HCT116 (cell line): Measurements from ENCODE around the gene TBXAS1. TPM values are rescaled to one million over a fixed set of nuclear protein-coding genes. Genes with fewer than 3 reads are reported as not detected.

Source experiments
- ATAC-seq: fragments of 200-7000 bp; cut with Tn5 transposase; 2 replicates; pipeline ENCODE4 v1.9.1; 2020; ENCODE audit warnings: mild to moderate bottlenecking, moderate library complexity
- BruUV-seq: library from RNA; stranded (reverse); fragments of 400-500 nt; replicated peaks from 2 replicates; lab custom pipeline; 2021; lab: Mats Ljungman, UMichigan
- CTCF ChIA-PET: fragments of 300-600 bp; sonication (Branson Sonifier 250); formaldehyde crosslinking; loops from one replicate; lab custom pipeline; 2021; ENCODE audit warnings: antibody characterized with exemption; lab: Charles Lee
- POLR2A ChIA-PET: fragments of 300-600, 350-600 bp; sonication (Branson Sonifier 250); formaldehyde crosslinking; loops from one replicate; lab custom pipeline; 2021; ENCODE audit warnings: antibody characterized with exemption; lab: Charles Lee
- RAD21 ChIA-PET, 2 experiments: fragments of 300-600 bp; sonication (Branson Sonifier 250); formaldehyde crosslinking; loops; one replicate each; lab custom pipeline; 2023; ENCODE audit warnings: low total read pairs in 2 of 2; ENCODE audit not compliant: uncharacterized antibody in 2 of 2, unreplicated experiment in 2 of 2, low non-redundant PET in 1 of 2; lab: Charles Lee
- DNase-seq: peaks from one replicate; pipeline ENCODE4 v3.0.0-alpha.2; 2010; ENCODE audit warnings: low read depth, low spot score
- H2AFZ ChIP-seq: fragments of 200-600 bp; shearing (Covaris generic), sonication (generic); 2 replicates; pipeline ENCODE4 v1.6.1; 2017; ENCODE audit warnings: low read depth, mixed run types, mixed read lengths, antibody characterized with exemption, low read length; ENCODE audit not compliant: poor library complexity, severe bottlenecking
- H3K27ac ChIP-seq: 2 replicates; pipeline ENCODE4 v1.5.1; 2012; ENCODE audit warnings: low read depth, low read length
- H3K27me3 ChIP-seq: fragments of 200-600 bp; sonication (generic); 2 replicates; pipeline ENCODE4 v1.6.1; 2016; ENCODE audit warnings: mixed run types, low read length, mixed read lengths; ENCODE audit not compliant: insufficient read depth
- H3K36me3 ChIP-seq, 2 experiments: fragments of 200-500 bp in 1 of 2; fragments of 200-600 bp in 1 of 2; sonication (Bioruptor generic) in 1 of 2; sonication (generic) in 1 of 2; 2 replicates each; pipeline versions ENCODE4 v1.5.1 to v1.6.1; 2014 to 2016; ENCODE audit warnings: low read length in 2 of 2, inconsistent platforms in 1 of 2, mixed read lengths in 1 of 2, mixed run types in 1 of 2; ENCODE audit not compliant: insufficient read depth in 2 of 2, control insufficient read depth in 1 of 2
- H3K4me1 ChIP-seq, 2 experiments: fragments of 200-600 bp in 1 of 2; sonication (generic) in 1 of 2; 2 replicates each; pipeline versions ENCODE4 v1.5.1 to v1.6.1; 2012 to 2017; ENCODE audit warnings: low read length in 2 of 2, inconsistent platforms in 1 of 2, mild to moderate bottlenecking in 1 of 2, mixed read lengths in 1 of 2, mixed run types in 1 of 2, moderate library complexity in 1 of 2; ENCODE audit not compliant: insufficient read depth in 2 of 2, control insufficient read depth in 1 of 2
- H3K4me2 ChIP-seq: fragments of 200-600 bp; sonication (generic); 2 replicates; pipeline ENCODE4 v1.6.1; 2017; ENCODE audit warnings: mixed run types, low read length, mixed read lengths
- H3K4me3 ChIP-seq, 2 experiments: fragments of 200-600 bp in 1 of 2; sonication (generic) in 1 of 2; replicated peaks in 1 of 2; 2 replicates each; pipeline ENCODE4 v1.5.1; 2011 to 2016; ENCODE audit warnings: low read length in 2 of 2, control low read depth in 1 of 2, low read depth in 1 of 2, mild to moderate bottlenecking in 1 of 2, mixed read lengths in 1 of 2, mixed run types in 1 of 2
- H3K79me2 ChIP-seq: fragments of 200-600 bp; sonication (generic); 2 replicates; pipeline ENCODE4 v1.6.1; 2017; ENCODE audit warnings: mild to moderate bottlenecking, mixed run types, low read length, moderate library complexity, mixed read lengths; ENCODE audit not compliant: insufficient read depth
- H3K9ac ChIP-seq: fragments of 200-600 bp; sonication (generic); 2 replicates; pipeline ENCODE4 v1.6.1; 2016; ENCODE audit warnings: low read length, mixed read lengths
- H3K9me2 ChIP-seq: fragments of 200-600 bp; sonication (generic), shearing (Covaris generic); 2 replicates; pipeline ENCODE4 v1.6.1; 2017; ENCODE audit warnings: mixed run types, mild to moderate bottlenecking, moderate library complexity; ENCODE audit not compliant: insufficient read depth
- H3K9me3 ChIP-seq, 2 experiments: fragments of 200-500 bp in 1 of 2; fragments of 200-600 bp in 1 of 2; sonication (Bioruptor generic) in 1 of 2; sonication (generic) in 1 of 2; 2 replicates each; pipeline ENCODE4 v1.6.1; 2014 to 2017; ENCODE audit warnings: low read length in 2 of 2, mixed read lengths in 2 of 2, inconsistent platforms in 1 of 2, low read depth in 1 of 2, mild to moderate bottlenecking in 1 of 2, mixed run types in 1 of 2, moderate library complexity in 1 of 2; ENCODE audit not compliant: control insufficient read depth in 1 of 2, insufficient read depth in 1 of 2
- H4K20me1 ChIP-seq: fragments of 200-600 bp; sonication (generic), shearing (Covaris generic); 2 replicates; pipeline ENCODE4 v1.6.1; 2017; ENCODE audit warnings: mixed run types, mild to moderate bottlenecking, moderate library complexity; ENCODE audit not compliant: insufficient read depth
- ELF1 ChIP-seq: IDR thresholded peaks from 2 replicates; pipeline ENCODE4 v1.6.1; 2012; ENCODE audit warnings: low read depth, borderline replicate concordance
- EZH2phosphoT487 ChIP-seq: fragments of 200-600 bp; IDR thresholded peaks from 2 replicates; pipeline ENCODE4 v1.6.1; 2018; ENCODE audit warnings: antibody characterized with exemption, borderline replicate concordance
- JUND ChIP-seq: IDR thresholded peaks from 2 replicates; pipeline ENCODE4 v1.6.1; 2012
- POLR2A ChIP-seq: IDR thresholded peaks from 2 replicates; pipeline ENCODE4 v1.7.0; 2011; ENCODE audit warnings: borderline replicate concordance; ENCODE audit not compliant: insufficient read depth, insufficient read length; ENCODE audit errors: extremely low read depth
- POLR2AphosphoS5 ChIP-seq: IDR thresholded peaks from 2 replicates; pipeline ENCODE4 v1.6.1; 2011; ENCODE audit warnings: mild to moderate bottlenecking, low read depth, low read length, moderate library complexity
- RAD21 ChIP-seq: IDR thresholded peaks from 2 replicates; pipeline ENCODE4 v1.6.1; 2012; ENCODE audit warnings: low read depth, mild to moderate bottlenecking
- SIN3A ChIP-seq: IDR thresholded peaks from 2 replicates; pipeline ENCODE4 v1.6.1; 2012; ENCODE audit warnings: low read depth
- SP1 ChIP-seq: IDR thresholded peaks from 2 replicates; pipeline ENCODE4 v1.6.1; 2012; ENCODE audit warnings: low read depth
- SRF ChIP-seq: IDR thresholded peaks from 2 replicates; pipeline ENCODE4 v1.6.1; 2012; ENCODE audit warnings: low read depth
- YY1 ChIP-seq: IDR thresholded peaks from 2 replicates; pipeline ENCODE4 v1.6.1; 2011; ENCODE audit warnings: low read length, low read depth, moderate library complexity, mild to moderate bottlenecking; ENCODE audit not compliant: insufficient replicate concordance; ENCODE audit errors: extremely low read depth
- intact Hi-C: fragments of 100-400 bp; cut with micrococcal nuclease; formaldehyde crosslinking; loops from 2 replicates; pipeline ENCODE4 v1.10.0; 2022
- total RNA-seq: library from RNA; stranded (reverse); gene quantifications from one replicate; pipeline ENCODE4 v1.2.1, GENCODE V29; 2021; ENCODE audit not compliant: unreplicated experiment
- TF ChIP-seq, protein P1 (sequence below): IDR thresholded peaks from 2 replicates; pipeline ENCODE4 v1.6.1; 2011; ENCODE audit warnings: mild to moderate bottlenecking, low read length, moderate library complexity; ENCODE audit not compliant: insufficient replicate concordance; ENCODE audit errors: extremely low read depth

TBXAS1 gene
- total RNA-seq, 1 experiment from 2014 or later: 1.4 TPM

DNA sequence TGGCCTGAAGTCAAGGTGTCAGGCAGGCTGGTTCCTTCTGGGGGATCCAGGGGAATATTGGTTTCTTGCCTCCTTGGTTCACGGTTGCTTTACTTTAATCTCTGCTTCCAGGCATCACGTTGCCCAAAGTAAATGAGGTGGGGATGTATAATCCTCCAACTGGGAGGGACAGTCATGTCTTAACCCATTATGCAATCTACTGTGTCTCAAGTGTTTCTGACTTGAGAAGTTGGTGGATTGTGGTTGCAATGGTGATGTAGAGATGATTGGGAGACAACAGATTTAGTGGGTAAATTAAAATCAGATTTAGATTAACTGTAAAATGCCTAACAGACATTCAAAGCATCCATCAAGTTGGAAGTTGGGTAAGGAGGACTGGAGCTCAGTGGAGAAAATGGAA, 32.7 kb downstream of the TBXAS1 start:
- ATAC-seq: no peak
- ChIA-PET CTCF (no interaction called here), RAD21 (no interaction called here), POLR2A (no interaction called here)
- intact Hi-C loops: no loop called here
- H3K27me3 ChIP-seq: no peaks in the 10 kb centered on the region
- H2AFZ ChIP-seq: no peak overlapping the region
- no peak overlapping the region for H3K9ac ChIP-seq
- no peaks in the 10 kb centered on the region for H3K4me1 ChIP-seq
- H3K4me2 ChIP-seq: no peak overlapping the region
- BruUV-seq: no TSS peak
- no peaks in the 10 kb centered on the region for H4K20me1 ChIP-seq
- DNase-seq: no peak
- no peaks in the 10 kb centered on the region for H3K79me2 ChIP-seq
- peaks cover 3% of the 10 kb centered on the region; the same call in 1 of the 2 replicates for H3K9me2 ChIP-seq
- no peak for TF ChIP-seq YY1
- no peak for TF ChIP-seq SP1
- no peak for TF ChIP-seq POLR2AphosphoS5
- no peak for TF ChIP-seq SRF
- no peak overlapping the region for H3K4me3 ChIP-seq
- no peaks in the 10 kb centered on the region for H3K36me3 ChIP-seq
- H3K9me3 ChIP-seq: no peaks in the 10 kb centered on the region
- H3K27ac ChIP-seq: no peak overlapping the region

DNA sequence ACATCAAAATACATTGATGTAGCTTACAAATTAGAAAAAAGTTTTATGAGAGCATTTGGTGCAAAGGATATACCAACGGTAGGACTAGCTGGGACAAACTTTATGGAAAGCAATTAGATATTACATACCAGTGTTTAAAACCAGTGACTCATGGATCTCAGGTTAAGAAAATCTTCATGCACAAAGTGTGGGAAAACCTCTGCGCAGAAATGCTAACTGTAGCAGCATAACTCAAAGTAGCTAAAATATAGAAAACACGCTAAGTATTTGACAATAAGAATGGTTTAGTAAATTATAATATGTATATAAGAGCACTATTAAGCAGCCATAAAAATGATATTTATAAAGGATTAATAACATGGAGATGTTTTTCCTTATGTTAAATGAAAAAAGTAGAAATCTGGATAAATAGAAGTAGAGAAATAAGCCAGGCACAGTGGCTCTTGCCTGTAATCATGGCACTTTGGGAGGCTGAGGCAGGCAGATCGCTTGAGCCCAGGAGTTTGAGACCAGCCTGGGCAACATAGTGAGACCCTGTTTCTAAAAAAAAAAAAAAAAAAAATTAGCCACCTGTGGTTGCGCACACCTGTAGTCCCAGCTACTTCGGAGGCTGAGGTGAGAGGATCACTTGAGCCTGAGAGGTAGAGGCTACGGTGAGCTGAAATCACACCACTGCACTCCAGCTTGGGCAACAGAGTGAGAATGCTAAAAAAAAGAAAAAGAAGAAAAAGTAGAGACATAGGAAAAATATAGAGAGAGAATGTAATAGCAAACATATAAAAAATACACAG, 37.2 kb downstream of the TBXAS1 start:
- Histone ChIP-seq H3K36me3 (no peaks in the 10 kb centered on the region), H3K27me3 (no peaks in the 10 kb centered on the region), H3K79me2 (no peaks in the 10 kb centered on the region), H3K4me1 (no peaks in the 10 kb centered on the region), H3K4me3 (no peak overlapping the region), H3K9ac (no peak overlapping the region), H3K9me3 (no peaks in the 10 kb centered on the region), H2AFZ (no peak overlapping the region), H3K9me2 (peaks cover 3% of the 10 kb centered on the region; the same call in 1 of the 2 replicates), H3K4me2 (no peak overlapping the region), H3K27ac (no peak overlapping the region), H4K20me1 (no peaks in the 10 kb centered on the region)
- no peak for ATAC-seq
- BruUV-seq: no TSS peak
- DNase-seq: no peak
- CTCF ChIA-PET: no interaction called here
- POLR2A ChIA-PET: no interaction called here
- RAD21 ChIA-PET: no interaction called here
- intact Hi-C loops: no loop called here
- no peak for TF ChIP-seq SRF
- TF ChIP-seq JUND: no peak
- no peak for TF ChIP-seq RAD21
- TF ChIP-seq, protein P1, sequence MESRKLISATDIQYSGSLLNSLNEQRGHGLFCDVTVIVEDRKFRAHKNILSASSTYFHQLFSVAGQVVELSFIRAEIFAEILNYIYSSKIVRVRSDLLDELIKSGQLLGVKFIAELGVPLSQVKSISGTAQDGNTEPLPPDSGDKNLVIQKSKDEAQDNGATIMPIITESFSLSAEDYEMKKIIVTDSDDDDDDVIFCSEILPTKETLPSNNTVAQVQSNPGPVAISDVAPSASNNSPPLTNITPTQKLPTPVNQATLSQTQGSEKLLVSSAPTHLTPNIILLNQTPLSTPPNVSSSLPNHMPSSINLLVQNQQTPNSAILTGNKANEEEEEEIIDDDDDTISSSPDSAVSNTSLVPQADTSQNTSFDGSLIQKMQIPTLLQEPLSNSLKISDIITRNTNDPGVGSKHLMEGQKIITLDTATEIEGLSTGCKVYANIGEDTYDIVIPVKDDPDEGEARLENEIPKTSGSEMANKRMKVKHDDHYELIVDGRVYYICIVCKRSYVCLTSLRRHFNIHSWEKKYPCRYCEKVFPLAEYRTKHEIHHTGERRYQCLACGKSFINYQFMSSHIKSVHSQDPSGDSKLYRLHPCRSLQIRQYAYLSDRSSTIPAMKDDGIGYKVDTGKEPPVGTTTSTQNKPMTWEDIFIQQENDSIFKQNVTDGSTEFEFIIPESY: no peak
- no peak for TF ChIP-seq ELF1
- no peak for TF ChIP-seq EZH2phosphoT487
- no peak for TF ChIP-seq POLR2A
- no peak for TF ChIP-seq SIN3A
